Activated T-helper 9 cell treated with anti-CD3 and anti-CD28 coated beads, Interleukin-2, amount 50 U/mL, for 16 hours (primary cell): Measurements from ENCODE around the gene SEPTIN1.
"Not testable (repeated sequence)": the region's sequence is repeated elsewhere in the genome, so short reads cannot be mapped to it uniquely, and the experiment has no call there.

Experiments used
- DNase-seq: peaks from one replicate; pipeline ENCODE4 v3.0.0-alpha.2; 2020; ENCODE audit warnings: low read depth

Gene SEPTIN1

GRCh38 chr16:30340621-30341020 lies 41.7 kb downstream of the SEPTIN1 start:
- no peak for DNase-seq

GRCh38 chr16:30338715-30339114 lies 43.6 kb downstream of the SEPTIN1 start:
- not testable (repeated sequence) for DNase-seq

GRCh38 chr16:30337964-30338357 lies 44.4 kb downstream of the SEPTIN1 start:
- DNase-seq = not testable (repeated sequence)

GRCh38 chr16:30335598-30336474 lies 46.5 kb downstream of the SEPTIN1 start:
- no peak for DNase-seq

GRCh38 chr16:30335028-30335597 lies 47.2 kb downstream of the SEPTIN1 start:
- peak; percentile 79 for DNase-seq

- peak; percentile 79 for DNase-seq
These were observed 47.8 kb downstream of the SEPTIN1 start for GRCh38 chr16:30334473-30334989.
